GM12878 (cell line): ENCODE measurements around the gene MTFMT. TPM values are rescaled to one million over a fixed set of nuclear protein-coding genes. Genes with fewer than 3 reads are reported as not detected.

Experiments used
- ATAC-seq: fragments of 200-7000 bp; cut with Tn5 transposase; 3 replicates; pipeline ENCODE4 v1.9.1; 2020; ENCODE audit warnings: mild to moderate bottlenecking, moderate library complexity
- BruUV-seq: library from RNA; stranded (reverse); fragments of 400-500 nt; replicated peaks from 2 replicates; lab custom pipeline; 2021; lab: Mats Ljungman, UMichigan
- CTCF ChIA-PET: fragments of 300-600 bp; sonication (Branson Sonifier 250); formaldehyde crosslinking; extraction: SDS; loops from one replicate; lab custom pipeline; 2021; ENCODE audit warnings: inconsistent platforms; lab: Yijun Ruan, JAX
- POLR2A ChIA-PET: fragments of 350-600 bp; formaldehyde crosslinking; extraction: SDS; loops from one replicate; lab custom pipeline; 2021; ENCODE audit warnings: inconsistent platforms; lab: Charles Lee
- RAD21 ChIA-PET: fragments of 300-600 bp; sonication (Branson Sonifier 250); formaldehyde crosslinking; loops from one replicate; lab custom pipeline; 2023; ENCODE audit warnings: antibody characterized with exemption; ENCODE audit not compliant: unreplicated experiment; lab: Charles Lee
- SMC1A ChIA-PET: fragments of 300-600 bp; sonication (Branson Sonifier 250); formaldehyde crosslinking; loops from one replicate; lab custom pipeline; 2023; ENCODE audit not compliant: unreplicated experiment, uncharacterized antibody; lab: Charles Lee
- DNase-seq: peaks from one replicate; pipeline ENCODE4 v3.0.0-alpha.2; 2011; ENCODE audit warnings: low read depth, low spot score
- FAIRE-seq: peaks from 3 replicates; lab custom pipeline; 2011; peaks lifted over from hg19 to GRCh38; lab: Jason Lieb, UNC
- H2AFZ ChIP-seq: 2 replicates; pipeline ENCODE4 v1.6.0; 2011; ENCODE audit warnings: low read depth, low read length, control low read depth; ENCODE audit not compliant: control insufficient read depth
- H3K27ac ChIP-seq: 2 replicates; pipeline ENCODE4 v1.5.1; 2011; ENCODE audit warnings: control low read depth; ENCODE audit not compliant: control insufficient read depth, insufficient read depth
- H3K27me3 ChIP-seq, 2 experiments: replicated peaks in 1 of 2; 2 replicates each; pipeline versions ENCODE4 v1.6.0 to v1.6.1; 2011; ENCODE audit warnings: low read length in 1 of 2; ENCODE audit not compliant: control insufficient read depth in 2 of 2, insufficient read depth in 2 of 2
- H3K36me3 ChIP-seq, 2 experiments: 2 replicates each; pipeline ENCODE4 v1.5.1; 2011; ENCODE audit warnings: low read length in 1 of 2; ENCODE audit not compliant: control insufficient read depth in 2 of 2, insufficient read depth in 2 of 2
- H3K4me1 ChIP-seq: 2 replicates; pipeline ENCODE4 v1.6.1; 2011; ENCODE audit warnings: mild to moderate bottlenecking, low read length, moderate library complexity, mixed read lengths; ENCODE audit not compliant: control insufficient read depth, insufficient read depth
- H3K4me2 ChIP-seq: 2 replicates; pipeline ENCODE4 v1.6.0; 2011; ENCODE audit warnings: control low read depth; ENCODE audit not compliant: control insufficient read depth, insufficient read depth
- H3K4me3 ChIP-seq: fragments of 200-600 bp; sonication (generic); 2 replicates; pipeline ENCODE4 v1.5.1; 2016
- H3K79me2 ChIP-seq: 2 replicates; pipeline ENCODE4 v1.6.0; 2011; ENCODE audit warnings: low read length; ENCODE audit not compliant: control insufficient read depth, insufficient read depth
- H3K9ac ChIP-seq: 2 replicates; pipeline ENCODE4 v1.8.0; 2011; ENCODE audit warnings: low read length, control low read depth, mixed read lengths; ENCODE audit not compliant: control insufficient read depth, insufficient read depth
- H3K9me3 ChIP-seq: replicated peaks from 3 replicates; pipeline ENCODE4 v1.5.1; 2011; ENCODE audit warnings: mild to moderate bottlenecking, low read length; ENCODE audit not compliant: control insufficient read depth, insufficient read depth
- H4K20me1 ChIP-seq: 2 replicates; pipeline ENCODE4 v1.6.0; 2011; ENCODE audit not compliant: control insufficient read depth, insufficient read depth
- CREB1 ChIP-seq: IDR thresholded peaks from 2 replicates; pipeline ENCODE4 v1.6.1; 2012; ENCODE audit warnings: low read depth, mild to moderate bottlenecking, inconsistent platforms
- ETV6 ChIP-seq, 2 experiments: fragments of 450-650 bp in 1 of 2; IDR thresholded peaks in 1 of 2; conservative IDR thresholded peaks in 1 of 2; 2 replicates each; pipeline ENCODE4 v1.6.1; 2014; ENCODE audit warnings: antibody characterized with exemption in 1 of 2, borderline replicate concordance in 1 of 2, low read depth in 1 of 2, mild to moderate bottlenecking in 1 of 2, moderate library complexity in 1 of 2
- GATAD2B ChIP-seq: fragments of 450-650 bp; conservative IDR thresholded peaks from 2 replicates; pipeline ENCODE4 v1.6.1; 2017; ENCODE audit warnings: low read depth, mild to moderate bottlenecking, moderate library complexity
- PBX3 ChIP-seq: IDR thresholded peaks from 2 replicates; pipeline ENCODE4 v1.6.1; 2011; ENCODE audit warnings: mild to moderate bottlenecking, low read depth, low read length, moderate library complexity; ENCODE audit not compliant: insufficient replicate concordance
- POLR2AphosphoS2 ChIP-seq: IDR thresholded peaks from 2 replicates; pipeline ENCODE4 v1.6.1; 2011; ENCODE audit warnings: low read depth, mild to moderate bottlenecking, low read length, improper control_type of control experiment, moderate library complexity
- RB1 ChIP-seq: fragments of 450-650 bp; formaldehyde crosslinking; IDR thresholded peaks from 2 replicates; pipeline ENCODE4 v1.6.1; 2017; ENCODE audit warnings: mild to moderate bottlenecking, borderline replicate concordance
- SMC3 ChIP-seq: IDR thresholded peaks from 2 replicates; pipeline ENCODE4 v1.6.1; 2011; ENCODE audit warnings: low read length, improper control_type of control experiment, borderline replicate concordance
- WGBS: methylation state at CpG from one replicate; pipeline ENCODE4 v1.1.6; 2016; ENCODE audit warnings: low lambda C conversion rate; ENCODE audit not compliant: insufficient replicate concordance, insufficient coverage; ENCODE audit errors: missing lambda C conversion rate; 5-methylcytosine and 5-hydroxymethylcytosine counted together
- in situ Hi-C: fragments of 300-500 bp; cut with MboI; formaldehyde crosslinking; loops from 9 replicates; pipeline ENCODE4 v1.14.3; 2018; ENCODE audit warnings: mixed read lengths
- intact Hi-C: fragments of 100-400 bp; cut with micrococcal nuclease; formaldehyde crosslinking; loops from one replicate; pipeline ENCODE4 v1.14.2; 2022; ENCODE audit not compliant: unreplicated experiment
- polyA plus RNA-seq, 11 experiments: library from polyadenylated mRNA; depleted of rRNA in 4 of 11; unstranded in 6 of 11; stranded (reverse) in 5 of 11; fragments of >200 nt; fragmentation: Nextera tagmentation in 4 of 11; fragmentation: Illumina TruSeq in 1 of 11; extraction: Ambion mirVana in 4 of 11; extraction: Trizol in 1 of 11; gene quantifications; 1 replicate in 1 of 11; 2 replicates in 10 of 11; pipeline versions ENCODE4 v1.2.1 to v1.2.3, GENCODE V29; 2011 to 2016; ENCODE audit warnings: inconsistent platforms in 2 of 11, missing spikeins in 2 of 11, low read depth in 1 of 11
- total RNA-seq, 4 experiments: library from RNA; depleted of rRNA in 3 of 4; stranded (reverse); fragments of >200 nt in 3 of 4; fragmentation: Illumina TruSeq in 1 of 4; extraction: Trizol in 1 of 4; gene quantifications; 2 replicates each; pipeline versions ENCODE4 v1.2.1 to v1.2.3, GENCODE V29; 2013 to 2021

Gene MTFMT
- total and polyA plus RNA-seq, 10 of the 15 experiments (the other 5 are each of a cell fraction or from before 2014, with no cell fraction given): 1.7 to 29.8 (median 17.4) TPM

GRCh38 chr15:64951777-64952418 is 77.5 kb downstream of the MTFMT start:
- CTCF ChIA-PET: no interaction called here
- RAD21 ChIA-PET: no interaction called here
- no peak overlapping the region for H2AFZ ChIP-seq
- no peaks in the 10 kb centered on the region; a peak in 2 of 4 replicates for H3K36me3 ChIP-seq
- no peaks in the 10 kb centered on the region for H3K4me1 ChIP-seq
- H3K27me3 ChIP-seq: no peaks in the 10 kb centered on the region
- SMC1A ChIA-PET: no interaction called here
- POLR2A ChIA-PET: no interaction called here
- no peak for TF ChIP-seq SMC3
- no peak for TF ChIP-seq POLR2AphosphoS2
- no peak for TF ChIP-seq GATAD2B
- TF ChIP-seq ETV6 (conservative IDR thresholded peaks at IDR 0.05 in 1 of 2, IDR thresholded peaks at IDR 0.05 in 1 of 2; ENCODE audit: borderline replicate concordance in 1 of 2, low read depth in 1 of 2): no peak
- TF ChIP-seq PBX3: no peak
- TF ChIP-seq RB1: no peak
- no peak for TF ChIP-seq CREB1
- FAIRE-seq (no peak), ATAC-seq (no peak), DNase-seq (no peak)
- no peaks in the 10 kb centered on the region for H3K79me2 ChIP-seq
- intact Hi-C loops: no loop called here
- no peak overlapping the region for H3K4me3 ChIP-seq
- 58% methylated on average over 2 of the region's 2 CpGs for WGBS
- H3K9me3 ChIP-seq: no peaks in the 10 kb centered on the region
- no TSS peak for BruUV-seq
- no peak overlapping the region for H3K27ac ChIP-seq
- H4K20me1 ChIP-seq: no peaks in the 10 kb centered on the region
- in situ Hi-C loops: no loop called here
- no peak overlapping the region for H3K4me2 ChIP-seq
- H3K9ac ChIP-seq: no peak overlapping the region

Other genes starting within 250 kb of the MTFMT start
Only the 7 nearest of the 11 such genes appear.
- gene ANKDD1A, start 117.7 kb downstream of the MTFMT start, total RNA-seq (2014; rRNA removed): 3.9 and 5.3 TPM in 2 replicates
- 2.3 and 2.6 TPM in 2 replicates for gene ANKDD1A, start 117.7 kb downstream of the MTFMT start, total RNA-seq (2014; rRNA removed; fragmentation: Illumina TruSeq; extraction: Trizol)
- gene ANKDD1A, start 117.7 kb downstream of the MTFMT start, total RNA-seq (2021): 4.4 and 4.5 TPM in 2 replicates
- 3.1 and 3.7 TPM in 2 replicates for gene ANKDD1A, start 117.7 kb downstream of the MTFMT start, polyA plus RNA-seq (2011; rRNA removed)
- gene ANKDD1A, start 117.7 kb downstream of the MTFMT start, polyA plus RNA-seq (2014; fragmentation: Illumina TruSeq; extraction: Trizol): 2.5 and 3.3 TPM in 2 replicates
- 1 to 10 TPM; 1.5 to 2.5 TPM for gene ANKDD1A, start 117.7 kb downstream of the MTFMT start, polyA plus RNA-seq (2014; fragmentation: Nextera tagmentation; extraction: Ambion mirVana)
- 5.9 and 6.6 TPM in 2 replicates for gene ANKDD1A, start 117.7 kb downstream of the MTFMT start, polyA plus RNA-seq (2014; rRNA removed)
- gene ANKDD1A, start 117.7 kb downstream of the MTFMT start, polyA plus RNA-seq (2016; fragmentation: Nextera tagmentation; extraction: Ambion mirVana): 1 to 10 TPM; 4.5 to 4.8 TPM
- gene SPG21, start 39.7 kb downstream of the MTFMT start, total RNA-seq (2014; rRNA removed): 52.2 and 52.9 TPM in 2 replicates
- gene SPG21, start 39.7 kb downstream of the MTFMT start, total RNA-seq (2014; rRNA removed; fragmentation: Illumina TruSeq; extraction: Trizol): 52.9 and 58.3 TPM in 2 replicates
- 64.9 and 65.0 TPM in 2 replicates for gene SPG21, start 39.7 kb downstream of the MTFMT start, total RNA-seq (2021)
- gene SPG21, start 39.7 kb downstream of the MTFMT start, polyA plus RNA-seq (2011; rRNA removed): 84.7 and 93.9 TPM in 2 replicates
- gene SPG21, start 39.7 kb downstream of the MTFMT start, polyA plus RNA-seq (2014; fragmentation: Illumina TruSeq; extraction: Trizol): 84.8 and 103 TPM in 2 replicates
- 10 to 100 TPM; 25.5 to 29.6 TPM for gene SPG21, start 39.7 kb downstream of the MTFMT start, polyA plus RNA-seq (2014; fragmentation: Nextera tagmentation; extraction: Ambion mirVana)
- gene SPG21, start 39.7 kb downstream of the MTFMT start, polyA plus RNA-seq (2014; rRNA removed): 60.4 and 71.1 TPM in 2 replicates
- 100 to 1,000 TPM; 108 to 116 TPM for gene SPG21, start 39.7 kb downstream of the MTFMT start, polyA plus RNA-seq (2016; fragmentation: Nextera tagmentation; extraction: Ambion mirVana)
- gene SLC51B, start 15.7 kb upstream of the MTFMT start, total RNA-seq (2014; rRNA removed): 0.17 TPM in 1 of 2 replicates, not detected in the other
- not detected in 2 replicates for gene SLC51B, start 15.7 kb upstream of the MTFMT start, total RNA-seq (2014; rRNA removed; fragmentation: Illumina TruSeq; extraction: Trizol)
- gene SLC51B, start 15.7 kb upstream of the MTFMT start, total RNA-seq (2021): not detected in 2 replicates
- gene SLC51B, start 15.7 kb upstream of the MTFMT start, polyA plus RNA-seq (2011; rRNA removed): 0.13 TPM in 1 of 2 replicates, not detected in the other
- gene SLC51B, start 15.7 kb upstream of the MTFMT start, polyA plus RNA-seq (2014; fragmentation: Illumina TruSeq; extraction: Trizol): not detected in 2 replicates
- gene SLC51B, start 15.7 kb upstream of the MTFMT start, polyA plus RNA-seq (2014; fragmentation: Nextera tagmentation; extraction: Ambion mirVana): under 1 TPM; 0.05 to 0.13 TPM
- gene SLC51B, start 15.7 kb upstream of the MTFMT start, polyA plus RNA-seq (2014; rRNA removed): not detected in 2 replicates
- gene SLC51B, start 15.7 kb upstream of the MTFMT start, polyA plus RNA-seq (2016; fragmentation: Nextera tagmentation; extraction: Ambion mirVana): not detected
- gene RASL12, start 38.4 kb upstream of the MTFMT start, total RNA-seq (2014; rRNA removed): 0.06 TPM in 1 of 2 replicates, not detected in the other
- gene RASL12, start 38.4 kb upstream of the MTFMT start, total RNA-seq (2014; rRNA removed; fragmentation: Illumina TruSeq; extraction: Trizol): not detected in 2 replicates
- 0.10 TPM in 1 of 2 replicates, not detected in the other for gene RASL12, start 38.4 kb upstream of the MTFMT start, total RNA-seq (2021)
- not detected in 2 replicates for gene RASL12, start 38.4 kb upstream of the MTFMT start, polyA plus RNA-seq (2011; rRNA removed)
- 0.06 TPM in 1 of 2 replicates, not detected in the other for gene RASL12, start 38.4 kb upstream of the MTFMT start, polyA plus RNA-seq (2014; fragmentation: Illumina TruSeq; extraction: Trizol)
- gene RASL12, start 38.4 kb upstream of the MTFMT start, polyA plus RNA-seq (2014; fragmentation: Nextera tagmentation; extraction: Ambion mirVana): not detected
- gene RASL12, start 38.4 kb upstream of the MTFMT start, polyA plus RNA-seq (2014; rRNA removed): 0.08 TPM in 1 of 2 replicates, not detected in the other
- not detected for gene RASL12, start 38.4 kb upstream of the MTFMT start, polyA plus RNA-seq (2016; fragmentation: Nextera tagmentation; extraction: Ambion mirVana)
- gene KBTBD13, start 47.1 kb upstream of the MTFMT start, total RNA-seq (2014; rRNA removed): 0.06 TPM in 1 of 2 replicates, not detected in the other
- gene KBTBD13, start 47.1 kb upstream of the MTFMT start, total RNA-seq (2014; rRNA removed; fragmentation: Illumina TruSeq; extraction: Trizol): not detected in 2 replicates
- gene KBTBD13, start 47.1 kb upstream of the MTFMT start, total RNA-seq (2021): not detected in 2 replicates
- gene KBTBD13, start 47.1 kb upstream of the MTFMT start, polyA plus RNA-seq (2011; rRNA removed): not detected in 2 replicates
- gene KBTBD13, start 47.1 kb upstream of the MTFMT start, polyA plus RNA-seq (2014; fragmentation: Illumina TruSeq; extraction: Trizol): not detected in 2 replicates
- not detected for gene KBTBD13, start 47.1 kb upstream of the MTFMT start, polyA plus RNA-seq (2014; fragmentation: Nextera tagmentation; extraction: Ambion mirVana)
- 0.04 TPM in 1 of 2 replicates, not detected in the other for gene KBTBD13, start 47.1 kb upstream of the MTFMT start, polyA plus RNA-seq (2014; rRNA removed)
- gene KBTBD13, start 47.1 kb upstream of the MTFMT start, polyA plus RNA-seq (2016; fragmentation: Nextera tagmentation; extraction: Ambion mirVana): not detected
- 1.6 and 1.8 TPM in 2 replicates for gene UBAP1L, start 85.6 kb upstream of the MTFMT start, total RNA-seq (2014; rRNA removed)
- gene UBAP1L, start 85.6 kb upstream of the MTFMT start, total RNA-seq (2014; rRNA removed; fragmentation: Illumina TruSeq; extraction: Trizol): 1.3 and 1.4 TPM in 2 replicates
- gene UBAP1L, start 85.6 kb upstream of the MTFMT start, total RNA-seq (2021): 1.9 and 2.4 TPM in 2 replicates
- gene UBAP1L, start 85.6 kb upstream of the MTFMT start, polyA plus RNA-seq (2011; rRNA removed): 0.86 and 1.0 TPM in 2 replicates
- gene UBAP1L, start 85.6 kb upstream of the MTFMT start, polyA plus RNA-seq (2014; fragmentation: Illumina TruSeq; extraction: Trizol): 0.97 and 1.2 TPM in 2 replicates
- under 1 TPM; 0.03 to 0.09 TPM for gene UBAP1L, start 85.6 kb upstream of the MTFMT start, polyA plus RNA-seq (2014; fragmentation: Nextera tagmentation; extraction: Ambion mirVana)
- 2.6 and 3.5 TPM in 2 replicates for gene UBAP1L, start 85.6 kb upstream of the MTFMT start, polyA plus RNA-seq (2014; rRNA removed)
- gene UBAP1L, start 85.6 kb upstream of the MTFMT start, polyA plus RNA-seq (2016; fragmentation: Nextera tagmentation; extraction: Ambion mirVana): under 1 TPM; 0.72 to 0.84 TPM
- gene PDCD7, start 104.2 kb upstream of the MTFMT start, total RNA-seq (2014; rRNA removed): 14.9 and 15.8 TPM in 2 replicates
- 12.4 and 12.6 TPM in 2 replicates for gene PDCD7, start 104.2 kb upstream of the MTFMT start, total RNA-seq (2014; rRNA removed; fragmentation: Illumina TruSeq; extraction: Trizol)
- 20.1 and 22.9 TPM in 2 replicates for gene PDCD7, start 104.2 kb upstream of the MTFMT start, total RNA-seq (2021)
- gene PDCD7, start 104.2 kb upstream of the MTFMT start, polyA plus RNA-seq (2011; rRNA removed): 22.8 and 24.3 TPM in 2 replicates
- 24.2 and 26.0 TPM in 2 replicates for gene PDCD7, start 104.2 kb upstream of the MTFMT start, polyA plus RNA-seq (2014; fragmentation: Illumina TruSeq; extraction: Trizol)
- gene PDCD7, start 104.2 kb upstream of the MTFMT start, polyA plus RNA-seq (2014; fragmentation: Nextera tagmentation; extraction: Ambion mirVana): 10 to 100 TPM; 10.1 to 11.2 TPM
- gene PDCD7, start 104.2 kb upstream of the MTFMT start, polyA plus RNA-seq (2014; rRNA removed): 14.1 and 15.1 TPM in 2 replicates
- 1 to 10 TPM; 4.2 to 8.6 TPM for gene PDCD7, start 104.2 kb upstream of the MTFMT start, polyA plus RNA-seq (2016; fragmentation: Nextera tagmentation; extraction: Ambion mirVana)